Measurements from ENCODE around the gene EXOC8. TPM values are rescaled to one million over a fixed set of nuclear protein-coding genes. Genes with fewer than 3 reads are reported as not detected.

Gene EXOC8
- total RNA-seq, 1 donor from 2014 or later, result 15.2 TPM

DNA sequence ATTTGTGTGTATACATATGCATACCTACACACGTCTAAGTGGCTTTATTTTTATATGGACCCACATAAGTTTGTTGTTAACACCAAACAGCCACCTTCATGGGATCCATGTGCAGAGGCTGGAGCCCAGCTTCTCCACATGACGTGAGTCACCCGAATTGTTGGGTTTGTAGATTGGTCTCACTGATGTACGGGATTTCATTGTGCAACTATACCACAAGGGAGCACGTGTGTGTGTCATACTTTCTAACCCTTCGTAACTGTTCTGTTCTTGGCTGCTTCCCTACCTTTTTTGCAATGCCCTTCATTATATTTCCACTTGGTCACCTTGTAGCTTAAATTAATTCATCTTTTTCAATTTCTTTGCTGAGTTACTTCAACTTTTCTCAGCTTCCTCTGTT, 21.5 kb upstream of the EXOC8 start:
- DNase-seq (ENCODE audit: low read depth), result peak; percentile 89
- FAIRE-seq, result peak; percentile 23
- Histone ChIP-seq H4K20me1 (ENCODE audit: insufficient read depth, low read length) (no peaks in the 10 kb centered on the region), H3K4me1 (ENCODE audit: insufficient read depth, low read length) (peaks cover 5% of the 10 kb centered on the region), H3K27me3 (ENCODE audit: insufficient read depth, low read length) (no peaks in the 10 kb centered on the region), H3K9ac (ENCODE audit: low read length) (no peak overlapping the region), H3K36me3 (ENCODE audit: insufficient read depth, low read length) (no peaks in the 10 kb centered on the region), H3K4me3 (ENCODE audit: insufficient read depth, low read depth, low read length) (no peak overlapping the region), H3K4me2 (ENCODE audit: low read length) (no peak overlapping the region), H2AFZ (ENCODE audit: low read depth, low read length) (no peak overlapping the region), H3K79me2 (ENCODE audit: insufficient read depth, low read length) (no peaks in the 10 kb centered on the region), H3K27ac (ENCODE audit: low read depth, low read length) (no peak overlapping the region), H3K9me3 (ENCODE audit: insufficient read depth, low read depth, low read length) (no peaks in the 10 kb centered on the region)
- peaks cover 4% of the 10 kb centered on the region for H3K36me3 Mint-ChIP-seq (ENCODE audit: low read depth, unreplicated experiment)
- no peak for TF ChIP-seq EZH2 (IDR thresholded peaks at IDR 0.05; ENCODE audit: insufficient read depth, low read length)
- TF ChIP-seq, protein P1, sequence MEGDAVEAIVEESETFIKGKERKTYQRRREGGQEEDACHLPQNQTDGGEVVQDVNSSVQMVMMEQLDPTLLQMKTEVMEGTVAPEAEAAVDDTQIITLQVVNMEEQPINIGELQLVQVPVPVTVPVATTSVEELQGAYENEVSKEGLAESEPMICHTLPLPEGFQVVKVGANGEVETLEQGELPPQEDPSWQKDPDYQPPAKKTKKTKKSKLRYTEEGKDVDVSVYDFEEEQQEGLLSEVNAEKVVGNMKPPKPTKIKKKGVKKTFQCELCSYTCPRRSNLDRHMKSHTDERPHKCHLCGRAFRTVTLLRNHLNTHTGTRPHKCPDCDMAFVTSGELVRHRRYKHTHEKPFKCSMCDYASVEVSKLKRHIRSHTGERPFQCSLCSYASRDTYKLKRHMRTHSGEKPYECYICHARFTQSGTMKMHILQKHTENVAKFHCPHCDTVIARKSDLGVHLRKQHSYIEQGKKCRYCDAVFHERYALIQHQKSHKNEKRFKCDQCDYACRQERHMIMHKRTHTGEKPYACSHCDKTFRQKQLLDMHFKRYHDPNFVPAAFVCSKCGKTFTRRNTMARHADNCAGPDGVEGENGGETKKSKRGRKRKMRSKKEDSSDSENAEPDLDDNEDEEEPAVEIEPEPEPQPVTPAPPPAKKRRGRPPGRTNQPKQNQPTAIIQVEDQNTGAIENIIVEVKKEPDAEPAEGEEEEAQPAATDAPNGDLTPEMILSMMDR (IDR thresholded peaks at IDR 0.05; ENCODE audit: insufficient read depth, low read depth, low read length), result no peak
- H3K27me3 Mint-ChIP-seq (ENCODE audit: low read depth, unreplicated experiment), result no peaks in the 10 kb centered on the region
- H3K4me3 Mint-ChIP-seq (ENCODE audit: unreplicated experiment), result no peak overlapping the region
- no peaks in the 10 kb centered on the region for H3K9me3 Mint-ChIP-seq (ENCODE audit: unreplicated experiment)
- peaks cover 12% of the 10 kb centered on the region for H3K4me1 Mint-ChIP-seq (ENCODE audit: low read depth, unreplicated experiment)
- H3K27ac Mint-ChIP-seq (ENCODE audit: unreplicated experiment), result no peak overlapping the region

DNA sequence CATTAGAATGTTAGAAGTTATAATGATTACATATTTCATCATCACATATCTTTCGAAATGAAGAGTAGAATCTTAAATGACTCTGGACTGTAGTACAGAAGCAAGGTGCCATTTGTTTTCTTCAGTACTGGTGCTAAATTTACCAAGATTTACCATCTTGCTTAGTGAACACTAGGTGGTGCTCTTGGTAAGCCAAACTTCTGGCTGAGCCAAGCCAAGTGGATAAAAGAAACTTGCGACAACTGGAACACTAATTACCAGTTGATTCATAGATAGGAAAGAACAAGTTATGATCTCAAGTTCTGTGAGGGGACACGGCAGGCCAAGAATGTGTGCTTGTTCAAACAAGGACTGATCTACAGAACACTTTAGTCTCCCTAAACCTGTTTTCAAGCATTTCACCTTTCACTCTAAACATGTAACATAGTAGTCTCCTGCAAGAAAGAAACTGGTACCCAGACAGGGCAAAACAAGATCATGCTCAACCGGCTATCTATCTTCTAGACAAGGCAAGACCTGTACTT, 20.2 kb upstream of the EXOC8 start:
- Histone ChIP-seq H3K36me3 (ENCODE audit: insufficient read depth, low read length) (peaks cover 3% of the 10 kb centered on the region), H3K4me1 (ENCODE audit: insufficient read depth, low read length) (peaks cover 5% of the 10 kb centered on the region), H3K27ac (ENCODE audit: low read depth, low read length) (no peak overlapping the region), H3K9ac (ENCODE audit: low read length) (no peak overlapping the region), H3K4me2 (ENCODE audit: low read length) (peak overlapping the region; percentile 0), H3K79me2 (ENCODE audit: insufficient read depth, low read length) (no peaks in the 10 kb centered on the region), H3K27me3 (ENCODE audit: insufficient read depth, low read length) (no peaks in the 10 kb centered on the region), H4K20me1 (ENCODE audit: insufficient read depth, low read length) (no peaks in the 10 kb centered on the region), H3K4me3 (ENCODE audit: insufficient read depth, low read depth, low read length) (no peak overlapping the region), H3K9me3 (ENCODE audit: insufficient read depth, low read depth, low read length) (no peaks in the 10 kb centered on the region), H2AFZ (ENCODE audit: low read depth, low read length) (no peak overlapping the region)
- TF ChIP-seq EZH2 (IDR thresholded peaks at IDR 0.05; ENCODE audit: insufficient read depth, low read length), result no peak
- TF ChIP-seq, protein P1 (IDR thresholded peaks at IDR 0.05; ENCODE audit: insufficient read depth, low read depth, low read length), result peak; percentile 72
- H3K4me1 Mint-ChIP-seq (ENCODE audit: low read depth, unreplicated experiment), result peaks cover 12% of the 10 kb centered on the region
- peaks cover 4% of the 10 kb centered on the region for H3K36me3 Mint-ChIP-seq (ENCODE audit: low read depth, unreplicated experiment)
- no peak overlapping the region for H3K27ac Mint-ChIP-seq (ENCODE audit: unreplicated experiment)
- H3K27me3 Mint-ChIP-seq (ENCODE audit: low read depth, unreplicated experiment), result no peaks in the 10 kb centered on the region
- H3K9me3 Mint-ChIP-seq (ENCODE audit: unreplicated experiment), result no peaks in the 10 kb centered on the region
- peak; percentile 63 for DNase-seq (ENCODE audit: low read depth)
- peak; percentile 88 for FAIRE-seq
- no peak overlapping the region for H3K4me3 Mint-ChIP-seq (ENCODE audit: unreplicated experiment)

DNA sequence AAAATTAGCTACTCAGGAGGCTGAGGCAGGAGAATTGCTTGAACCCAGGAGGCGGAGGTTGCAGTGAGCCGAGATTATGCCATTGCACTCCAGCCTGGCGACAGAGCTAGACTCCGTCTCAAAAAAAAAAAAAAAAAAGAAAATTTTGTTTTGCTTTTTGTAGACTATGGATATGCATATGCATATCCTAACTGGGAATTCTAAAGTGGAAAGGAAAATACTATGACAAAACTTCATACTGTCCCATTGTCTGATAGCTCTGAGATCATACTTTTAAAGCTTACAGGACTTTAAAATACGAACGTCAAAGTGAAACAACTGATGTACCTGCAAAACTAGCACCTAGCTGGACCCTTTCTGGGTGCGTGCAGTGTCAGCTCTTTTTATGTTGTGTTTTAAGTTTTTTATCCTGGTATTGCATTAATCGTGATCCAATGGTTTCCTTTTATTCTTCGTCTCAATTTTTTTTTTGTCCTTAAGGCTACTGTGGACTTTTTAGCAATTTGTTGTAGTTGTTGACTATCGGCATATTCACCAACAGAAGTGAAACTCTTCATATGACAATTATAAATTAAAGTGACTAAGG, 19.6 kb upstream of the EXOC8 start:
- TF ChIP-seq, protein P1 (IDR thresholded peaks at IDR 0.05; ENCODE audit: insufficient read depth, low read depth, low read length), result no peak
- no peak for TF ChIP-seq EZH2 (IDR thresholded peaks at IDR 0.05; ENCODE audit: insufficient read depth, low read length)
- H3K4me1 ChIP-seq (ENCODE audit: insufficient read depth, low read length), result peaks cover 5% of the 10 kb centered on the region
- Mint-ChIP-seq H3K9me3 (ENCODE audit: unreplicated experiment) (no peaks in the 10 kb centered on the region), H3K4me1 (ENCODE audit: low read depth, unreplicated experiment) (peaks cover 12% of the 10 kb centered on the region), H3K27me3 (ENCODE audit: low read depth, unreplicated experiment) (no peaks in the 10 kb centered on the region), H3K27ac (ENCODE audit: unreplicated experiment) (peak overlapping the region; percentile 51), H3K36me3 (ENCODE audit: low read depth, unreplicated experiment) (peaks cover 4% of the 10 kb centered on the region), H3K4me3 (ENCODE audit: unreplicated experiment) (peak overlapping the region; percentile 52)
- H3K9ac ChIP-seq (ENCODE audit: low read length), result no peak overlapping the region
- no peak overlapping the region for H2AFZ ChIP-seq (ENCODE audit: low read depth, low read length)
- no peak overlapping the region for H3K4me2 ChIP-seq (ENCODE audit: low read length)
- H3K9me3 ChIP-seq (ENCODE audit: insufficient read depth, low read depth, low read length), result no peaks in the 10 kb centered on the region
- no peak overlapping the region for H3K4me3 ChIP-seq (ENCODE audit: insufficient read depth, low read depth, low read length)
- no peaks in the 10 kb centered on the region for H3K27me3 ChIP-seq (ENCODE audit: insufficient read depth, low read length)
- no peaks in the 10 kb centered on the region for H3K79me2 ChIP-seq (ENCODE audit: insufficient read depth, low read length)
- DNase-seq (ENCODE audit: low read depth) (no peak), FAIRE-seq (no peak)
- H3K36me3 ChIP-seq (ENCODE audit: insufficient read depth, low read length), result peaks cover 9% of the 10 kb centered on the region
- H3K27ac ChIP-seq (ENCODE audit: low read depth, low read length), result no peak overlapping the region
- H4K20me1 ChIP-seq (ENCODE audit: insufficient read depth, low read length), result no peaks in the 10 kb centered on the region

Measured in astrocyte (in vitro differentiated cells and primary cell).